ENCODE data around the gene UTP4.

Gene UTP4

GRCh38 chr16:69166221-69166833 lies 33.9 kb downstream of the UTP4 start:
- H3K4me3 ChIP-seq (ENCODE audit: low read length), result no peak overlapping the region
- DNase-seq (ENCODE audit: low read depth), result no peak
- TF ChIP-seq, protein P1, sequence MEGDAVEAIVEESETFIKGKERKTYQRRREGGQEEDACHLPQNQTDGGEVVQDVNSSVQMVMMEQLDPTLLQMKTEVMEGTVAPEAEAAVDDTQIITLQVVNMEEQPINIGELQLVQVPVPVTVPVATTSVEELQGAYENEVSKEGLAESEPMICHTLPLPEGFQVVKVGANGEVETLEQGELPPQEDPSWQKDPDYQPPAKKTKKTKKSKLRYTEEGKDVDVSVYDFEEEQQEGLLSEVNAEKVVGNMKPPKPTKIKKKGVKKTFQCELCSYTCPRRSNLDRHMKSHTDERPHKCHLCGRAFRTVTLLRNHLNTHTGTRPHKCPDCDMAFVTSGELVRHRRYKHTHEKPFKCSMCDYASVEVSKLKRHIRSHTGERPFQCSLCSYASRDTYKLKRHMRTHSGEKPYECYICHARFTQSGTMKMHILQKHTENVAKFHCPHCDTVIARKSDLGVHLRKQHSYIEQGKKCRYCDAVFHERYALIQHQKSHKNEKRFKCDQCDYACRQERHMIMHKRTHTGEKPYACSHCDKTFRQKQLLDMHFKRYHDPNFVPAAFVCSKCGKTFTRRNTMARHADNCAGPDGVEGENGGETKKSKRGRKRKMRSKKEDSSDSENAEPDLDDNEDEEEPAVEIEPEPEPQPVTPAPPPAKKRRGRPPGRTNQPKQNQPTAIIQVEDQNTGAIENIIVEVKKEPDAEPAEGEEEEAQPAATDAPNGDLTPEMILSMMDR (conservative IDR thresholded peaks at IDR 0.05; ENCODE audit: low read depth, low read length), result no peak

GRCh38 chr16:69166946-69167930 lies 34.8 kb downstream of the UTP4 start:
- no peak for DNase-seq (ENCODE audit: low read depth)
- no peak overlapping the region for H3K4me3 ChIP-seq (ENCODE audit: low read length)
- TF ChIP-seq, protein P1 (conservative IDR thresholded peaks at IDR 0.05; ENCODE audit: low read depth, low read length), result no peak

DNA sequence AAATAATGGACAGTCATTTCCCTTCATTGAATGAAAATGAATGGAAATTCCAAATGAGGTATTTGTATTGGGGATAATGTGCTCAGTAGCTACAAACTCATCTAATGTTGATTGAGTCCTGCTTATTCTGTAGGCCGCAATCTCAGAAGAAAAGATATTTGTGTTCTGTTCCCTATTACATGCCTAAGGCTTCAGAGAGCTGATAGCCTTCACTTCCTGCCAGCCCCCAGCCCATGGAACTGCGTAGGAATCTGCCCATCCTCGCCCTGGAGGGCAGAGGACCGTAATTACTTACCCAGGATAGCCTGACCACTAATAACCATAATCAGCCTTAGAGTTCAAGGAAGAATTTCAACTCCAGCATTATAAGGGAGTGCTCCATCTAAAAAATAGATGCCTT lies 36.6 kb downstream of the UTP4 start:
- H3K4me3 ChIP-seq (ENCODE audit: low read length), result no peak overlapping the region
- no peak for DNase-seq (ENCODE audit: low read depth)
- TF ChIP-seq, protein P1 (conservative IDR thresholded peaks at IDR 0.05; ENCODE audit: low read depth, low read length), result no peak

DNA sequence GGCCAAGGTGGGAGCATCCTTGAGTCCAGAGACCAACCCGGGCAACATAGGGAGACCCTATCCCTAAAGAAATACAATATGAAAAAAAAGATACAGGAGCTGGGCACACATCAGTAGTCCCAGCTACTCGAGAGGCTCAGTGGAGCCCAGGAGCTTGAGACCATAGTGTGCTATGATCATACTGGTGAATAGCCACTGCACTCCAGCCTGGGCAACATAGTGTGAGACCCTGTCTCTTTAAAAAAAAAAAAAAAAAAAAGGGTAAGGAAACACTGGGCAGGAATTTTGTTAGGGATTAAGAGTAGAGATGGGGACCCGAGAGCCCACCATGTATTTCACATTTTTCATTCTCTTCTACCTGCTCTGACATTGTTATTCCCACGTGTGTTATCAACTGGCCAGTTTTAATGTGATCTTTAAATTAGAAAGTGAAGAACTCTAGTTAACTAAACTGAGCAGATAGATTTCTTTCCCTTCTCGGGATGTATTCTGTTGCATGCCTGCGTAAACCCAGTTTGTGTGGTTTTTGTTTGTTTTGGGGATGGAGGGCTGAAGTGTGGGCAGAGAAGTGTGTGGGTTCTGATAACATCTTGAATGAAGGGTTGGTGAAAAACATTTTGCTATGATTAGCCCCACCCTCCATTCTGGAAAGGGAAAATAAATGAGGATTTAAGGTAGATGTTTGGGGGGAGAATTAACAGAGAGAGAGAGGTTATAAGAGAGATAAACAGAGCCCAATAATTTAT lies 37.3 kb downstream of the UTP4 start:
- TF ChIP-seq, protein P1 (conservative IDR thresholded peaks at IDR 0.05; ENCODE audit: low read depth, low read length), result no peak
- H3K4me3 ChIP-seq (ENCODE audit: low read length), result no peak overlapping the region
- DNase-seq (ENCODE audit: low read depth), result no peak

DNA sequence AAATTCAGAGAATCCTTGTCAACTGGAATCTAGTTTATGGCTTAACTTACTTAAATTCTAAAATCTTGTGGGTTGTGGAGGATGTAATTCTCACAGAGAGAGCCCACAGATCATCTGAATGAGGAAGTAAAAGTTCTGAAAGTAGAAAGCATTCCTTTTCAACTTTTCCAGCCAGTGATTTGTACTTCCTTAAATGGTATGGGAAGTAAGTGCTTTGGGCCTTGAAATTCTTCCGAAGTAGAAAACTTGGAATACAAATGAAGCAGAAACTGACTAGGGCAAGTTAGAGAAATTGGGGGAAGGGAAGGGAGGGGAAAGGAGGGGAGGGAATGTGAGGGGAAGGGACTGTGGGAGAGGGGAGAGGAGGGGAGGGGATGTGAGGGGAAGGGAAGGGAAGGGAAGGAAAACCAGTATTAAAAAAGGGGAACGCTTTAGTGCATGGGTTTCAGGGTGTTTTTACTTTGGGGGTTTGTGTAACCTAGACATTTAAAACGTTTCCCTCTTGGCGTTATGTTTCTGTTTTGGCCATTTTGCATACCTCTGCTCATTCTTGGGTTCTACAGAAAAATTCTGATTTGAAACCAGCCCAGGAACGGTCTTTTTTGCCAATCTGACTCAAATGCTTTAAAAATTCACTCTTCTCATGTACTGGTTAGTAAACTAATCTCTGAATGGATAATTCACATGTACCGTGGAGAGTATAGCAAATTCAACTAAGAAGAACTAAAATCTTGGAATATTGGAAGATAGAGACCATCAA lies 39.1 kb downstream of the UTP4 start:
- DNase-seq (ENCODE audit: low read depth), result no peak
- TF ChIP-seq, protein P1 (conservative IDR thresholded peaks at IDR 0.05; ENCODE audit: low read depth, low read length), result no peak
- H3K4me3 ChIP-seq (ENCODE audit: low read length), result no peak overlapping the region

- no peak overlapping the region for H3K4me3 ChIP-seq (ENCODE audit: low read length)
- no peak for DNase-seq (ENCODE audit: low read depth)
Observed at GRCh38 chr16:69176033-69176800, 43.8 kb downstream of the UTP4 start.

More at GRCh38 chr16:69176033-69176800, 43.8 kb downstream of the UTP4 start:
- TF ChIP-seq, protein P1 (conservative IDR thresholded peaks at IDR 0.05; ENCODE audit: low read depth, low read length), result no peak
